ENCODE results near the gene TPPP.

The TPPP gene

DNA sequence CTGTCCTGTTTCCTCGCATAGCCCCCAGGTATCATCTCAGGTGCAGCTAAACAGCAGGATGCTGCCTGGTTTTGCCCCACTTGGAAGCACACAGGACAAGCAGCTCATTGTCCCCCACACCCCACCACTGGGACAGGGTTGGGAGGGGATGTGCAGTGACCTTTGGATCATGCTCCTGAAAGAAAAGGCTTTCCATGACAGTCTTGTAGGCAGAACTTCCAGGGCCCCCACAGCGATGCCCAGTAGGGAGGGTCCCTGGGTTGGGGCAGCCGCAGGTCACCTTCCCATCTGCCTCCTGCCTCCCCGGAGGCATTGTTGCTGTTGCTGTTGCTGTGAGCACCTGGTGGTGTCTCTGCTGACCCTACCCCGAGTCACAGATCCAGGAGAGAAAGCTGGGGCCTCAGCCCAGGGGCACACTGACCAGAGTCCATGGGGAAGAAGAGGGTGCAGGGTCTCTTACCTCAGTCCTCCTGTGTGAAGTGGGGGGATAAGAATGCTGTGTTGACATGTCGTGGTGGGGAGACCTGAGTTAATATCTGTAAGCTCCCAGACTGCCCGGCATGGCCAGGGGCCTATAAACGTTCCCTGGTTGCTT is 72.5 kb downstream of the TPPP start:
- H3K4me3 ChIP-seq (ENCODE audit: low read depth, low read length): no peak overlapping the region
- TF ChIP-seq, protein P1, sequence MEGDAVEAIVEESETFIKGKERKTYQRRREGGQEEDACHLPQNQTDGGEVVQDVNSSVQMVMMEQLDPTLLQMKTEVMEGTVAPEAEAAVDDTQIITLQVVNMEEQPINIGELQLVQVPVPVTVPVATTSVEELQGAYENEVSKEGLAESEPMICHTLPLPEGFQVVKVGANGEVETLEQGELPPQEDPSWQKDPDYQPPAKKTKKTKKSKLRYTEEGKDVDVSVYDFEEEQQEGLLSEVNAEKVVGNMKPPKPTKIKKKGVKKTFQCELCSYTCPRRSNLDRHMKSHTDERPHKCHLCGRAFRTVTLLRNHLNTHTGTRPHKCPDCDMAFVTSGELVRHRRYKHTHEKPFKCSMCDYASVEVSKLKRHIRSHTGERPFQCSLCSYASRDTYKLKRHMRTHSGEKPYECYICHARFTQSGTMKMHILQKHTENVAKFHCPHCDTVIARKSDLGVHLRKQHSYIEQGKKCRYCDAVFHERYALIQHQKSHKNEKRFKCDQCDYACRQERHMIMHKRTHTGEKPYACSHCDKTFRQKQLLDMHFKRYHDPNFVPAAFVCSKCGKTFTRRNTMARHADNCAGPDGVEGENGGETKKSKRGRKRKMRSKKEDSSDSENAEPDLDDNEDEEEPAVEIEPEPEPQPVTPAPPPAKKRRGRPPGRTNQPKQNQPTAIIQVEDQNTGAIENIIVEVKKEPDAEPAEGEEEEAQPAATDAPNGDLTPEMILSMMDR (IDR thresholded peaks at IDR 0.05; ENCODE audit: control insufficient read depth, extremely low read depth, insufficient read depth): no peak
- DNase-seq (ENCODE audit: low read depth): no peak

DNA sequence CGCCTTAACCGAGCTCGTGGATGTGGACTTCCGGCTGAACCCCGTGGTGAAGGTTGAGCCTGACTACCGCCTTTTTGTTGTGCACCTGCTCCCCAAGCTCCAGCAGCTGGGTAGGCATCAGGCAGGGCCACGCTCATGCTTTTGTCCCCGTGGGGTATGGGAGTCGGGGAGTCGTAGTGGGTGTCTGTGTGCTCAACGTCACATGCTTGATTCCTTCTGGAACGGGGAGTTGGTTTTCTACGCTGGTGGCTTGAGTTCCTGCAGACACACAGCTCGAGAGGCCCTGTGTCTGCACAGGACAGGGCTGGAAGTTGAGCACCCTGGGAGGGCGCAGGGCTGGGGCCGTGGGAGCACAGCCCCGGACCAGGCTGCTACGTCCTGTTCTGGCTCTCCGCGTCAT is 73.0 kb downstream of the TPPP start:
- no peak for DNase-seq (ENCODE audit: low read depth)
- TF ChIP-seq, protein P1 (IDR thresholded peaks at IDR 0.05; ENCODE audit: control insufficient read depth, extremely low read depth, insufficient read depth): no peak
- no peak overlapping the region for H3K4me3 ChIP-seq (ENCODE audit: low read depth, low read length)

- no peak for DNase-seq (ENCODE audit: low read depth)
- TF ChIP-seq, protein P1 (IDR thresholded peaks at IDR 0.05; ENCODE audit: control insufficient read depth, extremely low read depth, insufficient read depth): no peak
- no peak overlapping the region for H3K4me3 ChIP-seq (ENCODE audit: low read depth, low read length)
Observed at GRCh38 chr5:619444-619843, 73.7 kb downstream of the TPPP start.

- H3K4me3 ChIP-seq (ENCODE audit: low read depth, low read length): no peak overlapping the region
- DNase-seq (ENCODE audit: low read depth): no peak
- TF ChIP-seq, protein P1 (IDR thresholded peaks at IDR 0.05; ENCODE audit: control insufficient read depth, extremely low read depth, insufficient read depth): no peak
Observed at GRCh38 chr5:618450-618849, 74.7 kb downstream of the TPPP start.

DNA sequence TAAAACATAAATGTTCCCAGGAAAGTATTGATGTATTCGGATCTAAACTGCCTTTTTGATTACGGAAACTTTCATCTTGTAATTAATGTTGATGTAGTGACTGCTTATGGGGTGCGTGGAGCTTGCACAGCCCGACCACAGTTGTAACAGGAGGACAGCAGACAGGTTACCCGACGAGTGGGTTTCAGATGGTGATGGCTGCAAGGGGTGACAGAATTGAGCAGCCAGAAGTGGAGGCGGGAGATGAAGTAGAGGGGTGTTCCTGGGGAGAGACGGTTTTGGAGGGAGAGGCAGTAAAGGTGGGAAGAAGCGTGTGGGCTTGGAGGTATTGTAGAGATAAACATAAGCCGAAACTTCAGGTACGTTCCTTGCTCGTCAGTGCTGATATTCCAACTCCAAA is 75.3 kb downstream of the TPPP start:
- no peak overlapping the region for H3K4me3 ChIP-seq (ENCODE audit: low read depth, low read length)
- TF ChIP-seq, protein P1 (IDR thresholded peaks at IDR 0.05; ENCODE audit: control insufficient read depth, extremely low read depth, insufficient read depth): no peak
- DNase-seq (ENCODE audit: low read depth): no peak

GRCh38 chr5:616484-617039 is 76.6 kb downstream of the TPPP start:
- TF ChIP-seq, protein P1 (IDR thresholded peaks at IDR 0.05; ENCODE audit: control insufficient read depth, extremely low read depth, insufficient read depth): no peak
- DNase-seq (ENCODE audit: low read depth): no peak
- no peak overlapping the region for H3K4me3 ChIP-seq (ENCODE audit: low read depth, low read length)
